ENCODE data around the gene RBMS3.
"Not testable (repeated sequence)": the region's sequence is repeated elsewhere in the genome, so short reads cannot be mapped to it uniquely, and the experiment has no call there.

RBMS3 gene

DNA sequence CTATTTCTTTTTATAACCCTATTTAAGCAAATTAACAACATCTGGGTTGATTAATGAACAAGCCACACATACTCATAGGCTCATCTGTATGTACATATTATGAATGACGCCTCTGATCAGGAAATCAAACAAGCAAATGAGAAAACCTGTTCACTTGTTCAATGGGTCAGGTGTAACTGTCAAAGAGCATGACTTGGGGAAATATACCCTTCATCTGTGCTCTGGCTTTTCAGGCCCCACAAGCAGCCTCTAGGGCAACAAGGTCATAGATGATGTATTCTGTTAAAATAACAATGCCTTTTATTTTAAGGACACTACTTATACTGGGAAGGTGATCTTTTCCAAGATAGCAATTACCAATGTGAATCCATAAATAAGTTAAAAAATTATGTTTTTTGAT is 102.0 kb downstream of the RBMS3 start:
- no peak for DNase-seq (ENCODE audit: low read depth in 3 of 3, low spot score in 1 of 3)

DNA sequence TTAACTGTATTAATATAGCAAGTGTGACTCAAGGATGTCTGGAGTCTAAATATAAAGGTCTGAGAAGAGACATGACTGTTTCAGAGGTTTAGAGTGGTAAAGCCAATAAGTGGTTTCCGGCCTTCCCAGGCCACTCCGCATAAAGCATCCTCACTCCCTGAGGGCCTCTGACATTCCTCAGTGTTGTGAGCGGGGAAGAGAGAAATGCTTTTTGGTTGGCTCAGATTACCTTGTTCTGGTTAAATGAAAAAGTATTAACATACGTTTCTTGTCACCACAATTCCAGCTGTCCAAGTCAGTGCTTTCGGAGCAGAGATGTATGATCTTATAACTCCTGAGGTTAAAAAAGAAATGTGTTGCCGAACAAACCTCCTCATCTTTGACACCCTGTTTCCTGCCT is 103.8 kb downstream of the RBMS3 start:
- DNase-seq (ENCODE audit: low read depth in 3 of 3, low spot score in 1 of 3), result no peak

DNA sequence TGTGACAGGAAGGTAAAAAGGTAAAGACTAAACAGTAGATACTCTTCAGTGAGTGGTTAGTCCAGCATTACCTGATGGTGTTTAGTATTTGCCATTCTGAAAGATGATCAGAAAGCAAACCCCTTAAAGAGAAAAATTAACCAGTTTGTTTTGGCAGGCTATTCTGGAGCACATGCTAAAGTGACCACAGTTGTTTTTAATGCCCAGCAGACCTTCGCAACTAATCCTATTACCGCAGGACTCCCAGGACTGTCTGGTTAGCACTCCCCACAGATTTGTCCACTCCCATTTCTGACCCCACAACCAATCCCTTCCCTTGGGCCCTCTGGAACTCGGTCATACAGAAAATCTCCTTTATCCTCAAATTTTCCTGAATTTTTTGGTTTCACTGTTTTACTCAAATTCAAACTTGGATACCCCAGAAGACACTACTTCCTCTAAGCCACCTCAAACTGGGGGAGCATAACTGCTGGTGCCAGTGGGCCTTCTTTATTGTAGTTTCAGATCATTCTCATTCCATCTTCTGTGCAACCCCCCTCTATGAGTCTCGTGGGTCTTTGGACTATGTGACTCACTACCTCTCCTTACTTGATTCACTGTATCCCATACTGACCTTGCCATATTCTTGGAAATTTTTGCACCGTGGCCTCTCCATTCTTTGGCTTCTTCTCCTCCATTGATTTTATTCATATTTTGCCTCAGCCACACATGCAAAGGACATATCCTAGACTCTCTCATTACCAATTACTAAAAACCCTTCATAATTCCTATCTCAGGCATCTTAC is 104.4 kb downstream of the RBMS3 start:
- no peak for DNase-seq (ENCODE audit: low read depth in 3 of 3, low spot score in 1 of 3)

DNA sequence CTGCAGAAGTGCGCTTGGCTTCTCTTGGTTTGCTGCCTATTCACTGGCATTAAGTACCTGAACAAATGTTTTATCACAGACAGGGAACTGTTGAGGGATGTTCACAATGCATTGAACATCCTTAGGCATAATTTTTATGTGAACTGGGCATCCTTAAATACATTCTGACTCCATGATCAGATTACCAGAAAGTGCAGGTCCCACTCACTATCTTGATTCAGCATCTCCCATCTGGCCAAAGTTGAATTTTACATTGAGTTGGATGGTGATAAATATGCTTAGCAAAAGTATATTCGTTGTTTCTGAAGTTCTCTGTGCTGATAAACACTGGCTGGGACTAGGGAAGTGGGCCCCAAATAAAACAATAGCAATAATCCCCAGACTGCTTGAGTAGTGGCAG is 108.5 kb downstream of the RBMS3 start:
- DNase-seq (ENCODE audit: low read depth in 3 of 3, low spot score in 1 of 3), result no peak

DNA sequence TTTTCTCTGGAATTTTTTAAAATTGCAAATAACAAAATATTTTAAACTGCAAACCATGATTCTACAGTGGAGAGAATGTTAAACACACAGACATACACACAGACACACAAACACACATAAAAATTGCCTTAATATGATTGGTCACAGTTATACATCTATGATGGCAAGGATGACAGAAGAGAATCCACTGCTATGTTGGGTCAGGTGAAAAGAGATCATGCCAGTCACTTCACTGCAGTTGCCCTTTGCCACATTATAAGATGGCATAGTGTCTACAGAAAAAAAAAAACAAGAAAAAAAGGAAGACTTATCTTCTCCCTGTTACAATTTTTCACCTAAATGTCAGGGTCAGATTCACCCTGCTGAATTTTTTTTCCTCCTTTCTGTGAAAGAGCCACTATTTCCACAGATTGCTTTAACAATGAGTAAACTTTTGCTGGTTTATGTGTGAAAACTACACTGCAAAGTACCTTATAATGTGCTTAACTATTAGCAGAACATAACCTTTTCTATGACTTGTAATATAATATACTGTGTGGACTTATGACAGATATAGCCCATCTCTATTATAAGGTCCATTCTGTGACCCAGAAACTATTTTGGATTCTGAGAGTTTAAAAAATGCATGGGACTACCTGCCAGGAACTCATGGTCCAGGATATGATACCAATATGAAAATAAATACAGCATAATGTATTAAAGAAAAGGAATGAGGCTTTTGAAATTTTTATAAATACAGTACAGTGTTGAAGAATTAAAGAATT is 111.9 kb downstream of the RBMS3 start:
- no peak for DNase-seq (ENCODE audit: low read depth in 3 of 3, low spot score in 1 of 3)

DNA sequence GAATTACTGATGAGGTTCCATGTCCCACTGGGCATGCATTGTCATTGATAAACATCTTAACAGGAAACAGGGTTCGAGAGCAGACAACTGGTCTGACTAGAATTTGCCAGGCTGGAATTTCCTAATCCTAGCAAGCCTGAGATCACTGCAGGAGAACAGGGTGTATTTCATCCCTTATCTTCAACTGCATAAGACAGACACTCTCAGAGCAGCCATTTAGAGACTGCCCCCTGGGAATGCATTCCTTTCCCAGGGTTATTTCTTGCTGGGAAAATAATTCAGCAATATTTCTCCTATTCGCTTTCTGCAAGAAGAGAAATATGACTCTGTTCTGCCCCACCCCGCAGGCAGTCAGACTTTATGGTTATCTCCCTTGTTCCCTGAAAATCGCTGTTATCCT is 113.1 kb downstream of the RBMS3 start:
- not testable (repeated sequence) for DNase-seq (ENCODE audit: low read depth in 3 of 3, low spot score in 1 of 3)

DNA sequence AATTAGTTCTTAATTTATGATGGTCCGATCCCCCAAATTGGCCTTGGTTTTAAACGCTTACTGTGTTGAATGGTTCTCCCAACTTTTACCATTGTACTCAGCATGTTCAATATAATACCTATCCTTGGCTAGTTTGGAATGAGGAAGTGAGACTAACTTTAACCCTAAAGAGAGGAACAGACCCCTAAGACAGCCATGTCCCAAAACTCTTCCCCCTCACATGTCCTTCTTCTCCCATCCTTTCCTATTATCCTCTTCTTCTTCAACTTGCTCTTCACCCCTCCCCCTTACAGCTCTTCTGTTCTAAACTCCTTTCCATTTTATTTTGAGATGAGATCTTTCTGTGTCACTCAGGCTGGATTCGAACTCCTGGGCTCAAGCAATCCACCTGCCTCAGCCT is 116.5 kb downstream of the RBMS3 start:
- no peak for DNase-seq (ENCODE audit: low read depth in 3 of 3, low spot score in 1 of 3)

DNA sequence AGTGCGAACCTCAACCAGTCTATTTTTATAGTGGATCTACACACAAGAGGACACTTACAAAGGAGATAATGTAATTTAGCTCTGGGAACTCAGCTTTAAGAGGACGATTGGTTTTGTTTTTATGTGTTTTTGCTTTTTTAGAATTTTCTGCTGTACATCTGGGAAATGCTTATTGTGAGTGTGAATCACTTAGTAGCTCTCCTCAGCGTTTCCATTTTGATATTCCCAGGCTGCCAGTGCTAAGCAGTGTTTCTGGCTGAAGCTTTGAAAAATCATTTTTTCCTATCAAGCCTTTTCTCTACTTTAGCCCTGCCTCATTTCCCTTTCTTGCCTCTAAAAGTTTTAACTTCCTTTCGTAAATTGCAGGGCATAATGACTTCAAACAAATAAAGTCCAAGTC is 117.9 kb downstream of the RBMS3 start:
- DNase-seq (ENCODE audit: low read depth in 3 of 3, low spot score in 1 of 3), result no peak

DNA sequence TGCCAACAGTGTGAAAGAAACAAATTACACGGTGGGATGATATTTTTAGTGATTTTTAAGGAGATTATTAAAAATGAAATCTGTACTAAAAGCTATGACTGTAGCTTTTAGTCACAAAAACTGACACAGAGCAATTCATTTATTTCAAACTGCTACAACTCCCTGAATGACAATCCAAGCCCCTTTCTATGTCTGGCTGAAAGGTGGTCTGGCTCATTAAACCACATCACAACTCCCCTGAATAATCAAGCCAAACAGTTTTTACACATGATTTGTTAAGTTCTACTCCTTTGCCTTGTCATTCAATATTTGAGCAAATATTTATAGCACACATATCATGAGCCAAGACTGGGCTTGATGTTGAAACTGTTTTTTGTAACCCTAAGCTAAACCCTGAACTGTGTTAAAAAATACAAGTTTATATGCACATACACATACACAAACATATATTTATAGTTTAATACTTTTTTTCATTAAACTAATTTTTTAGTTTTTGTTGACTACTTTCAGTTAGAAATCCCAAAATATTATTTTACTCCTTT is 125.5 kb downstream of the RBMS3 start:
- no peak for DNase-seq (ENCODE audit: low read depth in 3 of 3, low spot score in 1 of 3)

DNA sequence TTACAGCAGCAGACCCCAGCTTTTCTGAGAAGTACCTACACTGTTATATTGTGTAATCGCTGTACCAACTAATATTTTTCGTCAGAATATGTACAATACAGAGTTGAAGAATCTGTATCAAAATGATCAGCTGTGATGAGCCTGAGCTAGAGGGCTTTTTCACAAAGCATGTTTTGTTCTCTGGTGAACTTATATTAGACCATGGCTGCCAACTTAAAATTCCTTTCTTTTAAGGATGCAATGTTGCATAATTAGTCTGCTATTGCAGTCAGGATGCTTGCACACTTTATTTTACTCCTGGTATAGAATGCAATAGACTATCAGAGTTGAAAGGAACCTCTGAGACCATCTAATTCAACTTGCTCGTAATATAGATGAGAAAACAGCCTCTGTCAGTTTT is 127.8 kb downstream of the RBMS3 start:
- DNase-seq (ENCODE audit: low read depth in 3 of 3, low spot score in 1 of 3), result no peak

DNA sequence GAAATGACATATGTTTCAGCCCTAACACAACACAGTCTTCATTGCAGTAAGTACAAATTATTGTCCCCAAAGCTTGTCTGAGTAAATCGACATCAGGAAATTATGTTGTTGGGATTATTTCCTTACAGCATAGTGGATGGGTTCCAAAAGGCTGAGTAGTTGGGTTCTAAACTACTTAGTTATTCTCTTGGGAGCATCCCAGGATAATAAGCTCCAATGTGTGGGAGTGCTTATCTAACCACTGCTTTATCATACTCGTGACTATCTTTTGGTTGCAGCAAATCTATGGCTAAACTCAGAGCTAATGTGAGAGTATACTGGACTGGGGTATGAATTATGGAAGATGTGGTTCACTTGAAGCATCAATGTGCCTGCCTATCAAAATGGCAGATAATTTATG is 128.5 kb downstream of the RBMS3 start:
- no peak for DNase-seq (ENCODE audit: low read depth in 3 of 3, low spot score in 1 of 3)

DNA sequence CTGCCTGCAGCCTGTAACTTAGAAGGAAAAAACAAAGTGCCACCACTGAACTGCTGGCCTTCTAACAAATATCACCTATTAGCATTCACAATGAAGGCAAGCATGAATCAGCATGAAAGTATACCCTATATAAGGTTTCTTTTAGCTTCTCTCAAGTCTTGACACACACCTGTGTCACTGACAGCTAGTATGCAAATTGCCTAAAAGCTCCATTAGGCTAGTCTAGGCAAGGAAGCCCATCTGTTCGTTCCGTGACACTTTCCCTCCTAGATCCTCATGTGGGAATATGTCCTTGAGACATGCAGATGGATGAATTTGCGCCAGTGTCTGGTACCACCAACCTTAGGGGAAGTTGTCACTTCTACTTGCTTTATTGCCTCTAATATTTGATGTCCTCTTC is 129.3 kb downstream of the RBMS3 start:
- DNase-seq (ENCODE audit: low read depth in 3 of 3, low spot score in 1 of 3), result no peak

DNA sequence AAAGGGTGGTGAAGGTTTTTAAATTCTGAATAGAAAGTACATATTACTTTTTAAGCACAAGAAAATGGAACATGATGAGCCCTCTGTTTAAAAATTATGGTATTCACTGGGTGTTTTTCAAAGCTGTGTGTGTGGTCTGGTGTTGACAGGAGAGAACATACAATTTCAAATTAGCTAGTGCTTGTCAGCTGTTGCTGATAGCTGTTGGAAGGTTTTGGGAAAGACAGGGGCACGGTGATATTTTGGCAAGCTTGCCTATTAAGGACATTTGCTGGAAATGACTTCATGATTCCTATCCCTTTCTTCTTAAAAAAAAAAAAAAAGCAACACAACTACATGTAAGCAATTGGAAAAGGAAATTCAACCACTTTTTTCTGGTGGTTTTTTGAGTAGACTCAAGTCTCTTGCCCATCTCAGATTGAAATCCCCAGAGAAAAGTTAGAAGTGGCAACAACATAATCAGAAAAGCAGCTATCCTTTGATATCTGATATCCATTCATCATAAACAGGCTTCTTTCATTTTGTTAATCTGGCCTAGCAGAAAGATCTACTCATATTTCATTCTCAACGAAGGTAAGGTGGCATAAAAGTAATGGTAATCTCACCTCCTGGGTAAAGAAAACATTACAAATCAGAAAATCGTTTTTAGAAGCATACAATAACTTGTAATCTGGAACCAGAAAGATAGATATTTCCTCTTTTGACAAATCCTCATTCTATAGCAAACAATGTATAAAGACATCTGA is 130.0 kb downstream of the RBMS3 start:
- DNase-seq (ENCODE audit: low read depth in 3 of 3, low spot score in 1 of 3), result no peak

DNA sequence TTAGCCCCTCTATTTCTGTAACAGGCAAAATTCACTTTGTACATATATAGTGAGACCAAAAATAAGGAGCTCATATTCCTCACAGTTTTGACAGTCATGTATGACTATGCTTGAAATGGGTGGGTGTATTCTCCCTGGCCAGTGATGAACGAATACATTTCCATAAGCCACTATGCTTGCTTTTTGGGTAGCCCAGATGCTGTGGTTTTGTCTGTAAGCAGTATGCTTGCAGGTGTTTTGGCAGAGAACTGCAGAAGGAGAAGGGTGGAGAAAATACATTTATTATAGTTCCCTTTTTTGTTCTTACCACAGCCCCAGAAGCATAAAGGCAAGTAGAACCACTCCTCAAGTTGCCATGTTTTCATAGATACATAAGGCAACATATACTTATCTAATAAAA is 131.2 kb downstream of the RBMS3 start:
- DNase-seq (ENCODE audit: low read depth in 3 of 3, low spot score in 1 of 3), result no peak

DNA sequence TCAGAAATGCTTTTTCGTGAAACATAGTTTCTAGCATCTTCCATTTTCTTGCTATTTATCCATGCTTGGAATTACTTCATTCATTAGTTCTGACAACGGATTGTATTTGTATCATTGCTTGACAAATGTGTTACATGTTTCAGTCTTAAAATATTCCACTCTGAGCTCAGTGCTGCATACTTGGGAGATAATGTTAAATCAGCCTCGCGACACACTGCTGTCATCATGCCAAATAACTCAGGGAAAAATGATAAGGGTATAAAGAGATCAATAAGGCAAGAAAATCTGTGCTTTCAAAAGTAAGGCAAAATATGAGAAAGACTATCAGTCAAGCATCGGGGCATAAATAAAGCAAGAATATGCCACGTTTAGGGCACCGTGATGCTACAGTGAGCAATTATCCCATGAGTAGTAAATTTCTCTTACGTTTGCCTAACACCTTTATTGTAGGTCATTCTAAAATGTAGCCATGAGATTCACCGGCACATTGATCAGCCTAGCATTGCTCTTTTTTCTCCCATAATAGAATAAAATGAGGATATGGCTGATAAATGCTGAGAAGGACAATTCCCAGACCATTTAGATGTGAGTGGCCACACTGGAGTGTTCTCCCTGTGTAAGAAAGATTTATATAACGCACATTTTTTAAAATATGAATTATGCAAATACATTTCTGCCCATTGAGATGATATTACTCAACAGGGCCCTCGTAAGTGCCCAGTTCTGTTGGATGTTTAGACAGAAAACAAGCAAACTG is 133.8 kb downstream of the RBMS3 start:
- DNase-seq (ENCODE audit: low read depth in 3 of 3, low spot score in 1 of 3), result no peak

DNA sequence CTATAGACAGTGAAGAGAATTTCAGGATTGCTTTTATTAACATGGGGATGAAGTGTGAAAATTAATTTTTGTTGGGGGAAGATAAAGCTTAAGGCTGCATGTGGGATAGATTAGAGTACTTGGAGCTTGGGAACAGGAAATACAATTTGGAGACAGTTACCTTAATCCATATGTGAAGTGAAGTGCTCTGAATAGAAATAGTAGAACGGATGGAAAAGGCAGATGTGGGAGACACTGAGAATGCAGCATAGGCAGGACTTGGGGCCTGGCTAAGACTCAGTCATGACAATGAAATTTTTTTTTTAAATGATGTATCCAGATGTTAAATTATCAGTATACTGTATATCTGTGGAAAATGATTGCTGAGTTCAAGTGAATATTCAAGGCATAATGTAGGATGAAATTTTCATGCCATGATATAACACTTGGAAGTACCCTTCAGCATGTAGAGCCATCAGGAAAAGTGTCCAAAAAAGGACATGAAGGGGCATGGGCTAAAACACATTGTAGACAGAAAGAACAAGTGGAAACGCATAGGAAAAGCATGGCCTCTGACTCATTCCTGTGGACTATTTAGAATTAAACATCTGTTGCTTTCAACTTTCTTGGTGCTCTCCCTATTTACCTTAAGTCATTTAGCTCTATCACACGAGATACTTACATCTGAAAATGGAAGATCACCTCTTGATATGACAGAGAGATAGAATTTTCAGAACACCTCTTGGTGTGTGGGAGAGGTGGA is 134.8 kb downstream of the RBMS3 start:
- DNase-seq (ENCODE audit: low read depth in 3 of 3, low spot score in 1 of 3), result no peak

DNA sequence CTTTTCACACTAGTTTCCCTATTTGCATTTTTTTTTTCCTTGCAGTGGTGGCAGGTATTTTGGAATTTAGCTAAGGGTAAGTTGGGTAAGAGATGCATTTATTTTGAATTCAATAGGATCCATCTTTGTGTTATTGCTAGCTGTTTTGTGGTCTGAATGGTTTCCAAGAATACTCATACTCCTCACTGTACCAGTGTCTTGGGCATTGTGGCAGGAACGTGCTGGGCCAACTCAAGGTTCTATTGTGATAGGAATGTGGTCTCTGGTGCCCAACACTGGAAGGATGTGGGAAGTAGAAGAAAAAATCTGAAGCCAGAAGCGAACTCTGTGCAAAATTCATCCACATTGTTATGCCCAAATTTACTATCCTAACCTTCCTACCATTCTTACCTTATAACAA is 135.6 kb downstream of the RBMS3 start:
- DNase-seq (ENCODE audit: low read depth in 3 of 3, low spot score in 1 of 3), result no peak

DNA sequence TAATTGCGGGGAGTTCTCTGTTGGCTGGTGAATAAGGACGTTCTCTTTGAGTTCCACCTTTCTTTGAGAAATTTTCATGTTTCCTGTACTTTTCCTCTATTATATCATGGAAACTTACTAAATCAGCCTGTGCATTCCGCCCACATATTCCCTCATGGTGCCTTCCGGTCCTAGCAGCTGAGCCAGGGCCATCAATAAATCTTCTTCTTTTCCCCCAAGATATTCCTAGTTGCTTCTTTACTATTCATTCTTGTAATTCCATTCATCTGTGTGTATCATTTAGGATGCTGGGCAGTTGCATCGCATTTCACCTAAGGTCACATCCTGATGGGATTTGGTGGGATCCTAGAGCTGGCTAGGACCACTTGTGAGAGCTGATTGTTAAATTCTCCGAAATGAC is 139.2 kb downstream of the RBMS3 start:
- DNase-seq (ENCODE audit: low read depth in 3 of 3, low spot score in 1 of 3), result no peak

DNA sequence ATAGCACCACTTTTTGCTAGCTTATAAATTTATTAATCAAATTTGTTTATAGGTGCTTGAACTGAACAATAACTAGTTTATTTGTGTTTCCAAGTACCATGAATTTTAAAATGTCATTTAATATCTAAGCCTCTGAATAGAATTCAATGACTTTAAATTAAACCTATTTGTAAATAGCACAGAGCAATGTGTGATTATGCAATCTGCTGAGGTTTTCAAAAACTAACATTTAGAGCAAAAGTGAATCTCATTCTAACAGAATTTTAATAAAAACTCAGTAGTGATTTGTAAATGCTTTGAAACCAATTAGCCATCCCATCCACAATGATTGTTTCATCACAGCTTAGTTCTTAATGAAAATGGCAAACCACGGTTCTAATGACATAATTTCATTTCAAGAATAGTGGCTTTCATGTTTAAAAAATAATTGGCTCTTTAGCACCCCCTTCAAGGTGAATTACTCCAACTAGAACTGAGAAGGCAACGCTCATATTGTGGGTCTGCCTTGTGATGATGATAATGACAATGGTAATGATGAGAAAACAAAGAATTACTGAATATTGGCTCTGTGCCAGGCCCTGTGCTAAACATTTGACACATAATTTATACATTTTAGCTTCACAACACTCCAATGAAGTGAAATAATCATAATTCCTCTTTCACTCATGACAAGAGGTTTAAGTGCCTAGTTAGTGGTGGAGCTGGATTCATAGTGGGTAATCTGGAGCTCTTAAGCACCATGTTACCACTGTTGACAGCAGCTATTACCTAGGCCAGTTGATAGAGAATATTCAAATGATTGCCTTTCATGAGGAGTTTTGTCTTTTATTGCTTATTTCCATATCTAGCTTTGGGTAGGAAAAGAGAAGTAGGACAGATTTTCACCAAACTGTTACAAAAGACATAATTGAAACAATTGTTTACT is 145.7 kb downstream of the RBMS3 start:
- DNase-seq (ENCODE audit: low read depth in 3 of 3, low spot score in 1 of 3), result no peak
